ENCODE results near the gene SNPH. TPM values are rescaled to one million over a fixed set of nuclear protein-coding genes. Genes with fewer than 3 reads are reported as not detected.

The SNPH gene
- total and polyA plus RNA-seq, 3 experiments from 2014 or later, result 3.2 to 5.8 (median 3.5) TPM

DNA sequence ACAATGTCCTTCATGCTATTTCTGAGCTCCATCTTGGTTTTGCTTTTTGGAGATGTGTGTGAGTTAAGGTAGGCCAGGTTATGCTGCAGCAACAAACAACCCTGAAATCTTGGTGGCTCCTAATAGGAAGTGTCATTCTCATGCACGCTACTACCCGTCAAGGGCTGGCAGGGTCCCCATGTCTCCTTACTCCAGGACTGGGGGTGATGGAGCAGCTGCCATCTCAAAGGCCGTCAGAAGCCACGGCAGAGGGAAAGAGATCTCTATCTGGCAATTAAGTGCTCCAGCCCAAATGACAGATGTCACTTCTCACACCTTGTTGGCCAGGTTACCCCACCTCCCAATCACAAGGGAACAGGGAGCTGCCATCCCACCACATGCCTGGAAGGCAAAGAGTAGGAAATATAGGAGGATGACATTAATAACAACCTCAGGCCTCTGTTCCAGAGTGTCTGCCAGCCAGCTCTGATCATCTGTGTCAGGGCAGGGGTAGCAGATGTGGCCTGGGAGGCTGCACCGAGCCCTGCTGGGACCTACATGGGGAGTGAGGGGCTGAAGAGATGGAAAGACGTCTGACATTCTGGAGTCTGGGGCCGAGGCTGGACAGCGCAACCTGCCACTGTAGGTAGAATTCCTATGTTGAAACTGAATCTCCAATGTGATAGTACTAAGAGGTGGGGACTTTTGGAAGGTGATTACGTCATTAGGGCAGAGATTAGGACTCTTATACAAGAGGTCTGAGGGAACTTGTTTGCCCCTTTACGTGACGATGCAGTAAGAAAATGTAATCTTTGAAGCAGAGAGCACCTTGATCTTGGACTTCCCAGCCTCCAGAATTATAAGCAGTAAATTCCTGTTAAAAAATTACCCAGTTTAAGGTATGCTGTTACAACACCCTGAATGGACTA, 67.6 kb downstream of the SNPH start:
- Histone ChIP-seq H3K36me3 (ENCODE audit: insufficient read depth, low read length) (peaks cover 5% of the 10 kb centered on the region), H3K27ac (ENCODE audit: low read depth, low read length) (no peak overlapping the region), H3K9me3 (ENCODE audit: low read length) (no peaks in the 10 kb centered on the region), H3K27me3 (ENCODE audit: insufficient read depth, low read length, poor library complexity, severe bottlenecking) (no peaks in the 10 kb centered on the region), H3K4me1 (ENCODE audit: insufficient read depth, low read length) (peaks cover 31% of the 10 kb centered on the region), H3K4me3 (ENCODE audit: low read length) (no peak overlapping the region)
- DNase-seq, result no peak
- no peak overlapping the region for H3K4me3 Mint-ChIP-seq
- H3K4me1 Mint-ChIP-seq, result peaks cover 22 to 60% (median 28%) of the 10 kb centered on the region in 3 donors
- ChIA-PET CTCF (interaction anchor here (1.3 kb wide), 1 partner anchor 21 kb away, joined by 3 read pairs; no protein-coding TSS in a partner anchor), POLR2A (no interaction called here)
- H3K27ac Mint-ChIP-seq, result peak overlapping the region in 1 of 8 donors; percentile 52
- H3K36me3 Mint-ChIP-seq, result peaks cover 0 to 48% (median 0%) of the 10 kb centered on the region in 3 donors
- no peaks in the 10 kb centered on the region for H3K9me3 Mint-ChIP-seq
- no peaks in the 10 kb centered on the region for H3K27me3 Mint-ChIP-seq

- CTCF ChIA-PET, result no interaction called here
- no peak overlapping the region for H3K4me3 ChIP-seq (ENCODE audit: low read length)
- no peak overlapping the region for H3K27ac Mint-ChIP-seq
- POLR2A ChIA-PET, result no interaction called here
- H3K9me3 ChIP-seq (ENCODE audit: low read length), result no peaks in the 10 kb centered on the region
- peaks cover 18 to 56% (median 26%) of the 10 kb centered on the region in 3 donors for H3K4me1 Mint-ChIP-seq
- H3K9me3 Mint-ChIP-seq, result no peaks in the 10 kb centered on the region
- peaks cover 0 to 47% (median 0%) of the 10 kb centered on the region in 3 donors for H3K36me3 Mint-ChIP-seq
- DNase-seq, result no peak
- H3K27me3 Mint-ChIP-seq, result no peaks in the 10 kb centered on the region
- H3K27ac ChIP-seq (ENCODE audit: low read depth, low read length), result no peak overlapping the region
- H3K36me3 ChIP-seq (ENCODE audit: insufficient read depth, low read length), result peaks cover 5% of the 10 kb centered on the region
- no peak overlapping the region for H3K4me3 Mint-ChIP-seq
- no peaks in the 10 kb centered on the region for H3K27me3 ChIP-seq (ENCODE audit: insufficient read depth, low read length, poor library complexity, severe bottlenecking)
- peaks cover 31% of the 10 kb centered on the region for H3K4me1 ChIP-seq (ENCODE audit: insufficient read depth, low read length)
Observed at GRCh38 chr20:1334370-1334731, 68.3 kb downstream of the SNPH start.

GRCh38 chr20:1334761-1335160, 68.7 kb downstream of the SNPH start:
- Mint-ChIP-seq H3K27ac (peak overlapping the region in 1 of 8 donors; percentile 19), H3K4me3 (no peak overlapping the region), H3K27me3 (no peaks in the 10 kb centered on the region), H3K4me1 (peaks cover 14 to 52% (median 22%) of the 10 kb centered on the region in 3 donors), H3K9me3 (no peaks in the 10 kb centered on the region), H3K36me3 (peaks cover 0 to 45% (median 0%) of the 10 kb centered on the region in 3 donors)
- H3K27ac ChIP-seq (ENCODE audit: low read depth, low read length), result no peak overlapping the region
- ChIA-PET CTCF (no interaction called here), POLR2A (no interaction called here)
- H3K36me3 ChIP-seq (ENCODE audit: insufficient read depth, low read length), result peaks cover 5% of the 10 kb centered on the region
- no peaks in the 10 kb centered on the region for H3K27me3 ChIP-seq (ENCODE audit: insufficient read depth, low read length, poor library complexity, severe bottlenecking)
- H3K4me3 ChIP-seq (ENCODE audit: low read length), result no peak overlapping the region
- H3K4me1 ChIP-seq (ENCODE audit: insufficient read depth, low read length), result peaks cover 27% of the 10 kb centered on the region
- DNase-seq, result no peak
- H3K9me3 ChIP-seq (ENCODE audit: low read length), result no peaks in the 10 kb centered on the region

GRCh38 chr20:1335961-1336698, 70.0 kb downstream of the SNPH start:
- H3K27me3 Mint-ChIP-seq, result no peaks in the 10 kb centered on the region

DNA sequence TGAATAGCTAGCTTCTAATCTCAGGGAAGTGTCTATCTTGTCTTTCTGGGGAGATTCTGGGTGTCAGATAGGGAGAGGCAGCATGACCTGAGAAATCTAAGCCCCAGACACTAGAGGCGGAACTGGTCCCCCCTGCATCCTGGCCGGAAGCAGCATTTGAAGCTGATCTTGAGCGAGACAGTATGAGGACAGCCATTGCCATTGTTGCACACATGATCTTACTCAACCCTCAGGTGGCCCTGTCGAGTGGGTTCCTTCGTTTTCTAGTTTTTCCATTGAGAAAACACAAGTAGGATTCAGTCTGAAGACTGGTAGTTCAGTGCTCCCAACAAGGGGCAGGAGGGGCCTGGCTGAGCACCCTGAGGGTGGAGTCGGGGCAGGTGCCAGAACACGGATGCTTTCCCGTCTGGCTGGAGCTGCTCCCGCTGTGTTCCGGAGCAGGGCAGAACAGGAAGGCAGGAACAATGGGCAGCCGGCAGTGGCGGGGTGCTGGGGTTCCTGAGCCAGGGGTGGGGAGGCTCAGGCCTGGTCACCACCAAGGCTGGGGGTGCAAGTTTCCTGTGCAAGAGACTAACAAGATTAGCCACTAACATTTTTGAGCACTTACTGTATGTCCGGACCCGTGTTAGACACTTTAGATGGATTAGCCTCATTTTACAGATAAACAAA, 70.7 kb downstream of the SNPH start:
- peak in 1 of 5 donors; percentile 40 for DNase-seq
- no peaks in the 10 kb centered on the region for H3K27me3 Mint-ChIP-seq
- Histone ChIP-seq H3K9me3 (ENCODE audit: low read length) (no peaks in the 10 kb centered on the region), H3K27me3 (ENCODE audit: insufficient read depth, low read length, poor library complexity, severe bottlenecking) (no peaks in the 10 kb centered on the region), H3K27ac (ENCODE audit: low read depth, low read length) (no peak overlapping the region), H3K36me3 (ENCODE audit: insufficient read depth, low read length) (peaks cover under 1% of the 10 kb centered on the region), H3K4me1 (ENCODE audit: insufficient read depth, low read length) (peaks cover 15% of the 10 kb centered on the region), H3K4me3 (ENCODE audit: low read length) (no peak overlapping the region)
- ChIA-PET CTCF (interaction anchor here (1.3 kb wide), 1 partner anchor 100 kb away, joined by 4 read pairs; no protein-coding TSS in a partner anchor), POLR2A (no interaction called here)
- peaks cover 0 to 30% (median 0%) of the 10 kb centered on the region in 3 donors for H3K36me3 Mint-ChIP-seq
- no peaks in the 10 kb centered on the region for H3K9me3 Mint-ChIP-seq
- H3K4me1 Mint-ChIP-seq, result peaks cover 6 to 36% (median 13%) of the 10 kb centered on the region in 3 donors
- peak overlapping the region in 7 of 8 donors; percentile 14 to 82 (median 61) for H3K27ac Mint-ChIP-seq
- H3K4me3 Mint-ChIP-seq, result no peak overlapping the region

More at GRCh38 chr20:1335961-1336698, 70.0 kb downstream of the SNPH start:
- no peak for DNase-seq
- Mint-ChIP-seq H3K36me3 (peaks cover 0 to 36% (median 0%) of the 10 kb centered on the region in 3 donors), H3K4me1 (peaks cover 6 to 38% (median 13%) of the 10 kb centered on the region in 3 donors), H3K27ac (peak overlapping the region in 6 of 8 donors; percentile 16 to 74 (median 60)), H3K9me3 (no peaks in the 10 kb centered on the region), H3K4me3 (no peak overlapping the region)
- Histone ChIP-seq H3K9me3 (ENCODE audit: low read length) (no peaks in the 10 kb centered on the region), H3K27ac (ENCODE audit: low read depth, low read length) (no peak overlapping the region), H3K36me3 (ENCODE audit: insufficient read depth, low read length) (peaks cover 5% of the 10 kb centered on the region), H3K4me1 (ENCODE audit: insufficient read depth, low read length) (peaks cover 15% of the 10 kb centered on the region), H3K27me3 (ENCODE audit: insufficient read depth, low read length, poor library complexity, severe bottlenecking) (no peaks in the 10 kb centered on the region), H3K4me3 (ENCODE audit: low read length) (no peak overlapping the region)
- ChIA-PET POLR2A (no interaction called here), CTCF (interaction anchor here (1.3 kb wide), 1 partner anchor 101 kb away, joined by 4 read pairs; no protein-coding TSS in a partner anchor)

DNA sequence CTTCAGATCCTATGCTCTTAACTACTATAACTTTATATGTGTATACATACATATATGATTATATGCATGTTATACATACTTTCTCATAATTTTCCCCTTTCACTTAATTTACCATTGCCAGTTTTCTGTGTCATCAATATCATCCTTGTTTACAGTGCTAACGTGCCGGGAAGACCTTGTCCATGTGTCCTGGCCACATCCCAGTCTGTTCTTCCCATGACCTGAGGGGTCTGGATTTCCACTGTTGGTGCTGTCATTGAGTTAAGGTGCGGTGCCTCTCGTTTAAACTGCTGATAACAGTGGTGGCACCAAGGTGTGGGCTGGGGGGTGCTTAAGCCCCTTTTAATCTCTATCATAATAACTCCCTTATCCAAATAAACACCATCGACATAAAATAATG, 71.3 kb downstream of the SNPH start:
- peak overlapping the region in 1 of 7 donors; percentile 23 for H3K4me3 Mint-ChIP-seq
- peaks cover 0 to 24% (median 0%) of the 10 kb centered on the region in 3 donors for H3K36me3 Mint-ChIP-seq
- peaks cover 6 to 36% (median 14%) of the 10 kb centered on the region in 3 donors for H3K4me1 Mint-ChIP-seq
- H3K9me3 Mint-ChIP-seq, result no peaks in the 10 kb centered on the region
- CTCF ChIA-PET, result no interaction called here
- H3K27ac Mint-ChIP-seq, result peak overlapping the region in 1 of 8 donors; percentile 11
- Histone ChIP-seq H3K4me3 (ENCODE audit: low read length) (no peak overlapping the region), H3K36me3 (ENCODE audit: insufficient read depth, low read length) (no peaks in the 10 kb centered on the region), H3K4me1 (ENCODE audit: insufficient read depth, low read length) (peaks cover 15% of the 10 kb centered on the region), H3K27ac (ENCODE audit: low read depth, low read length) (no peak overlapping the region), H3K9me3 (ENCODE audit: low read length) (no peaks in the 10 kb centered on the region), H3K27me3 (ENCODE audit: insufficient read depth, low read length, poor library complexity, severe bottlenecking) (no peaks in the 10 kb centered on the region)
- no peaks in the 10 kb centered on the region for H3K27me3 Mint-ChIP-seq
- POLR2A ChIA-PET, result no interaction called here
- no peak for DNase-seq

- Mint-ChIP-seq H3K9me3 (no peaks in the 10 kb centered on the region), H3K4me1 (peaks cover 6 to 33% (median 11%) of the 10 kb centered on the region in 3 donors), H3K4me3 (no peak overlapping the region), H3K27me3 (no peaks in the 10 kb centered on the region), H3K27ac (peak overlapping the region in 3 of 8 donors; percentile 11 to 68 (median 58)), H3K36me3 (peaks cover 0 to 17% (median 0%) of the 10 kb centered on the region in 3 donors)
- POLR2A ChIA-PET, result no interaction called here
- no peak overlapping the region for H3K27ac ChIP-seq (ENCODE audit: low read depth, low read length)
- CTCF ChIA-PET, result no interaction called here
- no peaks in the 10 kb centered on the region for H3K9me3 ChIP-seq (ENCODE audit: low read length)
- H3K36me3 ChIP-seq (ENCODE audit: insufficient read depth, low read length), result no peaks in the 10 kb centered on the region
- H3K27me3 ChIP-seq (ENCODE audit: insufficient read depth, low read length, poor library complexity, severe bottlenecking), result no peaks in the 10 kb centered on the region
- no peak overlapping the region for H3K4me3 ChIP-seq (ENCODE audit: low read length)
- DNase-seq, result no peak
- peaks cover 15% of the 10 kb centered on the region for H3K4me1 ChIP-seq (ENCODE audit: insufficient read depth, low read length)
Observed at GRCh38 chr20:1338096-1338495, 72.0 kb downstream of the SNPH start.

All from CD8-positive, alpha-beta memory T cell (primary cell).